Esophagus squamous epithelium (tissue), 5 donors: ENCODE results near the gene SRSF7. TPM values are rescaled to one million over a fixed set of nuclear protein-coding genes. Genes with fewer than 3 reads are reported as not detected.
A peak's percentile ranks its signal among the peaks of the same experiment; 100 is the strongest.

ENCODE experiments used
- DNase-seq: peaks from one replicate; lab custom pipeline; 2025; lab: John Stamatoyannopoulos, UW
- H3K27ac ChIP-seq, 4 donors: fragments of 200-600 bp; sonication (generic); one replicate each; pipeline ENCODE4 v1.5.1; 2016 to 2019; ENCODE audit warnings: mild to moderate bottlenecking in 1 of 4
- H3K27me3 ChIP-seq, 4 donors: fragments of 200-600 bp; sonication (generic); 1 replicate in 3 of 4; 2 replicates in 1 of 4; pipeline versions ENCODE4 v1.5.1 to v1.6.0; 2017 to 2021; ENCODE audit warnings: antibody characterized with exemption in 1 of 4
- H3K36me3 ChIP-seq, 3 donors: fragments of 200-600 bp; sonication (generic); one replicate each; pipeline ENCODE4 v1.5.1; 2016 to 2019
- H3K4me1 ChIP-seq, 3 donors: fragments of 200-600 bp; sonication (generic); one replicate each; pipeline ENCODE4 v1.5.1; 2017 to 2019
- H3K4me3 ChIP-seq, 4 donors: fragments of 200-600 bp; sonication (generic); 1 replicate in 3 of 4; 2 replicates in 1 of 4; pipeline ENCODE4 v1.5.1; 2016 to 2019; ENCODE audit warnings: mild to moderate bottlenecking in 2 of 4, moderate library complexity in 1 of 4
- H3K9me3 ChIP-seq, 3 donors: fragments of 200-600 bp; sonication (generic); one replicate each; pipeline ENCODE4 v1.5.1; 2016 to 2019
- POLR2A ChIP-seq, 4 donors: fragments of 450-650 bp; IDR thresholded peaks; one replicate each; pipeline ENCODE4 v1.6.1; 2017; ENCODE audit warnings: antibody characterized with exemption in 4 of 4, mild to moderate bottlenecking in 4 of 4, moderate library complexity in 3 of 4
- WGBS, 2 donors: methylation state at CpG; one replicate each; pipeline ENCODE4 v1.1.5; 2018; 5-methylcytosine and 5-hydroxymethylcytosine counted together
- intact Hi-C: fragments of 100-400 bp; cut with DNase I; formaldehyde crosslinking; loops from one replicate; pipeline ENCODE4 v1.15.0; 2022
- total RNA-seq, 4 donors: library from RNA; depleted of rRNA; stranded (reverse); fragments of >200 nt; gene quantifications; one replicate each; pipeline ENCODE4 v1.1.0, GENCODE V29; 2016
- TF ChIP-seq, protein P1 (sequence below), 6 experiments: fragments of 450-650 bp in 4 of 6; fragments of 200-600 bp in 2 of 6; sonication (generic) in 2 of 6; IDR thresholded peaks; one replicate each; pipeline ENCODE4 v1.5.1; 2016 to 2019; ENCODE audit warnings: antibody characterized with exemption in 6 of 6, mild to moderate bottlenecking in 4 of 6, moderate library complexity in 4 of 6
- donor health status: DM: yes; HTN: yes; CAD: no.

SRSF7 gene
- total RNA-seq, 4 donors from 2014 or later = 57.0 to 127 (median 103) TPM

DNA sequence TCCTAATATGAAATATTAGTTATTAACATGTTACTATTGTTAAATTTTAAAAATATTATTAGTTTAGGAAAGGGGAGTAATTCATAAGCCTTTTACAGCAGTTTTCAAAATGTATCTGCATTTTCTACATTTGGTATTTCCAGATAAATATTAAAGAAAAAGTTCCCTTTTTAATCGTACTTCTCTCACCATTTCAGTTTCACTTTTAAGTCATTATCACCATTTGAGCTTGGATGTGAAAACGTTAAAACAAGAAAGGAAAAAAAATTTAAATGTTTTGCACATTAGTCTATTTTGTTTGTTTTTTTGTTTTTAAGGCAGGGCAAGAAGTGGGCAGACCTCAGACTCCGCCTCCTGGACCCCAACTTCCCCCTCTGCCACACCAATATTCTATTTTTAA, 3.3 kb upstream of the SRSF7 start:
- H3K36me3 ChIP-seq = peaks cover 0 to 3% (median 0%) of the 10 kb centered on the region in 3 donors
- DNase-seq = no peak
- no peaks in the 10 kb centered on the region for H3K9me3 ChIP-seq
- no peaks in the 10 kb centered on the region for H3K27me3 ChIP-seq
- WGBS, 2 donors = 24 to 31% methylated on average over 3 of the region's 3 CpGs
- TF ChIP-seq, protein P1, sequence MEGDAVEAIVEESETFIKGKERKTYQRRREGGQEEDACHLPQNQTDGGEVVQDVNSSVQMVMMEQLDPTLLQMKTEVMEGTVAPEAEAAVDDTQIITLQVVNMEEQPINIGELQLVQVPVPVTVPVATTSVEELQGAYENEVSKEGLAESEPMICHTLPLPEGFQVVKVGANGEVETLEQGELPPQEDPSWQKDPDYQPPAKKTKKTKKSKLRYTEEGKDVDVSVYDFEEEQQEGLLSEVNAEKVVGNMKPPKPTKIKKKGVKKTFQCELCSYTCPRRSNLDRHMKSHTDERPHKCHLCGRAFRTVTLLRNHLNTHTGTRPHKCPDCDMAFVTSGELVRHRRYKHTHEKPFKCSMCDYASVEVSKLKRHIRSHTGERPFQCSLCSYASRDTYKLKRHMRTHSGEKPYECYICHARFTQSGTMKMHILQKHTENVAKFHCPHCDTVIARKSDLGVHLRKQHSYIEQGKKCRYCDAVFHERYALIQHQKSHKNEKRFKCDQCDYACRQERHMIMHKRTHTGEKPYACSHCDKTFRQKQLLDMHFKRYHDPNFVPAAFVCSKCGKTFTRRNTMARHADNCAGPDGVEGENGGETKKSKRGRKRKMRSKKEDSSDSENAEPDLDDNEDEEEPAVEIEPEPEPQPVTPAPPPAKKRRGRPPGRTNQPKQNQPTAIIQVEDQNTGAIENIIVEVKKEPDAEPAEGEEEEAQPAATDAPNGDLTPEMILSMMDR (IDR thresholded peaks at IDR 0.05) = no peak
- TF ChIP-seq POLR2A (IDR thresholded peaks at IDR 0.05) = no peak
- H3K27ac ChIP-seq = peak overlapping the region in 1 of 4 donors; percentile 0
- H3K4me3 ChIP-seq = peak overlapping the region in 2 of 4 donors; percentile 3 to 42
- peaks cover 0 to 25% (median 4%) of the 10 kb centered on the region in 3 donors for H3K4me1 ChIP-seq
- intact Hi-C loops = no loop called here

DNA sequence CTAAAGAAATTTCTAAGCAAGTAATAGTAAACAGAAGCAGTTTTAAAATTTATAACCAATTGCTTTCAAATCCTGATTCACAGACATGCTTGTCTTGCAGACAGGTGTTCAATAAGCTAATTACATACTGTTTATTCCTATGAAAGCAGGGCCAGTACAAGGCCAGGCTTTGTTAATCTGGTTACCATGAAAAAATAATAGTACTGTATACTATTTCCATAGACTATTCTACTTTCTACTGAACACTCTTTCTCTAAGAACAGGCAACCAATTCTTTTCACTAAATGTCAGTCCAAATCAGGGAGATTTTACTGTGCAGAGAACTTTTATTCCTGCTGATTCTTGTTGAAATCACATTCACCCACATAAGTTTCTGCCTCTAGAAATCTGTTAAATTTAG, 2.9 kb upstream of the SRSF7 start:
- DNase-seq = no peak
- Histone ChIP-seq H3K9me3 (no peaks in the 10 kb centered on the region), H3K4me1 (peaks cover 4 to 30% (median 8%) of the 10 kb centered on the region in 3 donors), H3K27me3 (no peaks in the 10 kb centered on the region), H3K4me3 (peak overlapping the region in 1 of 4 donors; percentile 42), H3K36me3 (peaks cover 0 to 7% (median under 1%) of the 10 kb centered on the region in 3 donors), H3K27ac (peak overlapping the region in 1 of 4 donors; percentile 0)
- intact Hi-C loops = no loop called here
- TF ChIP-seq, protein P1 (IDR thresholded peaks at IDR 0.05) = no peak
- TF ChIP-seq POLR2A (IDR thresholded peaks at IDR 0.05) = no peak

DNA sequence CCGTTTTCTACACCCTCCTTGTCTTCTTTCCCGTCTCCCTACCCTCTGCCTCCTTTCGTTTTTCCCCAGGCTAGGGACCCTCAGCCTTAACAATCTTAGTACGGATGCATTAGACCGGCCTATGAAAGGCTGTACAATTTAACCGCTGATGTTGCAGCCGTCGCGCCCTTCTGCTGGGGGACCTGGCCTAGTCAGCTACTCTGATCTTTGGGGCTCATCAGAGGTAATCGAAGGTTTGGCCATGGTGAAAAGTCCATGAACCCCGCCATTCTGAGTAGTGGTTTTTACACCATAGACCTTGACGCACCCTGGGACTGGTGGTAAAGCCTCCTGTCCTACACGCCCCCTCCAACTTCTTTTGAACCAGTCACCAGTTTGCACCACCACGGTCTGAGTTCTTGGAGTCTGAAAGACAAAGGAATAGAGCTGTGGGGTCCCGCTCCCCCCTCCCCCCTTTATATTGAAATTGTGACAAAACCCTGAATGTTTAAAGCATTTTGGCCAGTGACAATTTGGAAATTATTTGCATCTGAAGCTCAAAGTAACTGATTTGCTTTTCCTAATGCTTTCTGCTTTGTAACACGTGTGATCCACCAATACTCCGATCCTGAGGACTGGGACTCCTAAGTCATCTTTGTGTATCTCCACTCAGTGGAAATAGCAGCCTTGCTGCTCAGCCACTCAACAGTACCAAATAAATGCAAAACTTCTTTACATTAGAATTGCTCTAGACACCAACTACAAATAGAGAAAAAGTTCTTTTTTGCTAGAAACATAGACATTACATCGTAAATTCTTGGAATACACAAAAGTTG, 642 bp upstream of the SRSF7 start:
- Histone ChIP-seq H3K36me3 (peaks cover 15 to 30% (median 16%) of the 10 kb centered on the region in 3 donors), H3K27me3 (no peaks in the 10 kb centered on the region), H3K4me3 (peak overlapping the region; percentile 72 to 99 (median 95)), H3K9me3 (no peaks in the 10 kb centered on the region), H3K4me1 (peaks cover 7 to 52% (median 28%) of the 10 kb centered on the region in 3 donors), H3K27ac (peak overlapping the region; percentile 95 to 100 (median 100))
- intact Hi-C loops = no loop called here
- no peak for DNase-seq
- 18 to 22% methylated on average over 15 to 17 of the region's 18 CpGs for WGBS, 2 donors
- TF ChIP-seq, protein P1 (IDR thresholded peaks at IDR 0.05) = no peak
- TF ChIP-seq POLR2A (IDR thresholded peaks at IDR 0.05) = no peak

DNA sequence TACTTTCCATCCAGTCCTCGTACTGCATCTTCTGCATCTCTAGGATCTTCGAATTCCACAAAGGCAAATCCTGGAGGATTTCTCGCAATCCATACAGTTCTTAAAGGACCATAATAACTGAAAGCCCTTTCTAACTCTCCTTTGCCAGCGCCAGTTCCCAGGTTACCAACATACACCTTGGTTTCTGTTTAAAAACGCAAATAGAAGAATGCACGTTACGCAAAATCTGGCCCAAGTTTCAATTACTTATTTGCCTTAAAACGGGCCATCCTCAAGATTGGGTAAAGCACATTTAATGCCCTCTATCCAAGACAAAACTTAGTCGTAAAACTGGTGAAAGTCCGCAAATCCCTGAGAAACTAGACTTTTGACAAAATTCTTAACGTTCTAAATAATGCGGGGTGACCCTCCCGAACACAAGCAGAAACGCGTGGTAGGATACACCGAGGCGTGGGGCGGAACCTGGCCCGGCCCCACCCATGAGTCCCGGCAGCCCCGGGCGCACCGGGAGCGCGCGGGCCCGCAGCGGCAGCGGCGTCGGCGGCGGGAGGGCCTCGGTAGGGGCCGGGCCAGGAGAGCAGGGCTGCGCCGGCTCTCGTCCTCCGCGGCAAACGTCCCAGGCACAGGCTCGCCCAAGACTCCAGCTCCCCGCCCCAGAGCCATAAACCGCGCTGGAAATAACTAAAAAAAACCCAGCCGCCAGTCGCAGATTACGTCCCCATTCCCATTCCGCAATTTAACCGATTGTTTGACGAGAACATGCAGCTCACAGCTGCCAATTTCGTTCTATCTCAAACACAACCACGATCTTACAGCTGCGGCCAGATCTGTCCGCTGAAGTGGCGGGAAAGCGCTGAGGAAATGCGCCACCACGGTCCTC, 910 bp downstream of the SRSF7 start:
- WGBS, 2 donors = 0% methylated on average over 22 to 48 of the region's 59 CpGs
- peak overlapping the region; percentile 95 to 100 (median 100) for H3K27ac ChIP-seq
- no peak for DNase-seq
- peak in 3 of 4 donors; percentile 63 to 91 (median 85) for TF ChIP-seq POLR2A (IDR thresholded peaks at IDR 0.05)
- TF ChIP-seq, protein P1 (IDR thresholded peaks at IDR 0.05) = peak in 1 of 6 experiments; percentile 8
- H3K4me1 ChIP-seq = peaks cover 7 to 68% (median 37%) of the 10 kb centered on the region in 3 donors
- H3K9me3 ChIP-seq = no peaks in the 10 kb centered on the region
- H3K36me3 ChIP-seq = peaks cover 20 to 45% (median 29%) of the 10 kb centered on the region in 3 donors
- intact Hi-C loops = no loop called here
- H3K27me3 ChIP-seq = no peaks in the 10 kb centered on the region
- H3K4me3 ChIP-seq = peak overlapping the region; percentile 72 to 99 (median 95)
